DMS79 treated with DMSO at 0.1 percent for 48 hours (cell line): Measurements from ENCODE around the gene BMP5.

Source experiments
- DNase-seq: peaks from one replicate; lab custom pipeline; 2025; lab: John Stamatoyannopoulos, UW

BMP5 gene

DNA sequence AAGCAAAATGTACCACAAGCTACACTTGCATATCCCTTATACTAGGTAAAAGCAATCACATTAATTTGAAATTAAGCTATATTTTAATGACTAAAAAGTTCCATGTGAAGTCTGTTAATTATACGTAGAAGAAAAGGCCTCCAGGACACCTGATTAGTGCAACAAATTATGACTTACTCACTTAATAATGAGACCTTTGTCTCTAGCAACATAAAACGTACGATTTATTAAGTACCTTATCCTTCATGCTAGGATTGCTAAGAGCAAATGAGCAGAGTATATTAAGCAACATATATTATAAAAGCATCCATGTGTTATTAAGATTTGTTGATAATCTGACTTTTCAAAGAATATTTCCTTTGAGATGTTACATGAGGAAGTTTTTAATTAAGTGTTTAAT, 2.5 kb downstream of the BMP5 start:
- DNase-seq = no peak

DNA sequence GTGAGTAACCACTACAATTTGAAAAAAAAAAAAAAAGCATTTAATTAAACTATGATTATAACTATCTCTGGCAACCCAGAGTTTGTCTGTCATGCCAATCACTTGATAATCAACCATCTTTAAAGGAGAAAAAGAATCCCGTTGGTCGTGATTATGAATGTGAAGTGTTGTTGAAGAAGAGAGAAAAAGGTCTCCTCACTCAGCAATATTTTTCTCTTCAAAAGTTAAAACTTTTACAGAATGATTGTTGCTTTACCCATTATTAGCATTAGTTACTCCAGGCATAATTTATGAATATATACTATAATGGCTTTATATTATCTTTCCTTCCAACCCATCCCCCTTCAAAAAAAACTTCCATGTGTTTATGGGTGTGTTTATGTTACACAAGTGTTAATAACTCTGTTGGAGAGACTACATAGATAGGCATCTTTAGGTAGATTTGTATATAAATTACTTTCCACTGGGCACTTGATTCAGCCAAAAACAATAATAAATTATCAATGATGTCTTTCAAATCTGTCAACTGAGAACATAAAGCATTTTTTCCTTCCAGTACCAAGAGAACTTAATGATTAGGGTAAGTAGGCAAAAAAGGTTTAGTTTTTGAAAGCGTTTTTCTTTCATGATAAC, 5.1 kb downstream of the BMP5 start:
- DNase-seq = no peak

- no peak for DNase-seq
Measured at GRCh38 chr6:55869674-55870073, 5.7 kb downstream of the BMP5 start.

- no peak for DNase-seq
Measured at GRCh38 chr6:55868771-55869479, 6.5 kb downstream of the BMP5 start.

- no peak for DNase-seq
Measured at GRCh38 chr6:55868176-55868575, 7.2 kb downstream of the BMP5 start.

DNA sequence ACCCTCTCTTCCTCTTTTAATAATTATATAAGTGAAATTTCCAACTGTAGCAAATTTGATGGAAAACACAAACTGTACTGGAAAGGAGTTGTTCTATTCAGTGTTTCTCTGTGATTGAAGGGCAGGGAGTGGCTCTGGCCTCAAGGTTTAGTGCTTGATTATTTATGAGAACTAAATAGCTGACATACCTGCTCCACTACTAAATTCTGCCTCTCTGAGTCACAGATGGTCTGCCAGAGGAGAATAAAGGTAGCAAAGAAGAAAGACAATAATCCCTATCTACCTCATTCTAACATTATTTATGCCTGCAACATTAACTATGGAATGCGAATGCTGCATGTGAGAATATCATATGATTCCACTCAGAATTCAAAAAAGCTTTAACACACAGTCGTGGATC, 9.3 kb downstream of the BMP5 start:
- no peak for DNase-seq

DNA sequence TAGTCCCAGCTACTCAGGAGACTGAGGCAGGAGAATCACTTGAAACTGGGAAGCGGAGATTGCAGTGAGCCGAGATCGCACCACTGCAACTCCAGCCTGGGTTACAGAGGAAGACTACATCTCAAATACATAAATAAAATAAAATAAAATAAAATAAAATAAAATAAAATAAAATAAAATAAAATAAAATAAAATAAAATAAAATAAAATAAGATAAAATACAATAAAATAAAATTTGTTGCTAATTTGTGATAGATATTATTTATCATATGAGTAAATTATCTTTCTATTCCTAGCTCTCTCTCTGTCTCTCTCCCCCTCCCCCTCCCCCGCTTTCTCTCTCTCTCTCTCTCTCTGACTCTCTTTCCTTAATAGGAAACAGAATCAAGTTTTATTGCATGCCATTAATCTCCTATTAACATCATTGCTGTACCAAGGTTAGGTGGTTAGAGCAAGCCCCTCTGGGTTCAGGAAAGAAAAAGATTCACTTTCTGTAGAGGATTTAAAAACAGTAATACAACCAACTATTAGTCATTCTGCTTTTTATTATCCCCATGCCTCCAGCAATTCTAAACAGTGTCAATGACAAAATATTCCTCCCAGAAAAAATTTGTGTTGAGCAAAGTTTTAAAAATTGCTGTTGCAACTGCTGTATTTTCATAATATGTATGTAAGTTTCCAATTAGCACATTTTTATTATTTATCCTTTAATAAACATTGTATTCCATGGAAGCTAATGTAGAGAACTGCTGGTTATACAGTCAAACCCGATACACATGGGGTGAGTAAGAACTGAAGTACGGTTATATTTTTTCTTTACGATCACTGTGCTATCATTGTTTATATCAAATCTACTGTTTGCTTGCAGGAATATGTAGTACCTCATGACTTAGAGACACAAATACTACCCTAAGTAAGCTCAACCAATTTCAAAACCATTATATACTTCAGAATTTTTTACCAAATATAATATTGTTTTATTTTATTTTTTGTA, 22.1 kb downstream of the BMP5 start:
- no peak for DNase-seq

GRCh38 chr6:55841341-55841740, 34.0 kb downstream of the BMP5 start:
- DNase-seq = no peak

GRCh38 chr6:55839080-55839479, 36.3 kb downstream of the BMP5 start:
- DNase-seq = no peak

DNA sequence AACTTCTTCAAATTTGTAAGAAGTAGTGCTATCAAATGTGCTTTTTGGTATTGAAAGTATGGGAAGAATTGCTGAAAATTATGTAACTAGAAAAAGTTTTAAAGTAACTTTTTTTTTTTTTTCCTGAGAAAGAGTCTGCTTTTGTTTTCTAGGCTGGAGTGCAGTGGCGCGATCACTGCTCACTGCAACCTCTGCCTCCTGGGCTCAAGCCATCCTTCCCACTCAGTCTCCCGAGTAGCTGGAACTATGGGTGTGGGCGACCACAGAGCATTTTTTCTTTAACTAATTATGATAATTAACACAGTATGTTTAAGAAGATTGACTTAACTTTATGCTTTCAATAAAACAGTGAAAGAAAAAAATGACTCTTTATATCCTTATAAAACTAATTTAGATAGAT, 38.4 kb downstream of the BMP5 start:
- DNase-seq = no peak

- DNase-seq = no peak
Measured at GRCh38 chr6:55836481-55836880, 38.9 kb downstream of the BMP5 start.

DNA sequence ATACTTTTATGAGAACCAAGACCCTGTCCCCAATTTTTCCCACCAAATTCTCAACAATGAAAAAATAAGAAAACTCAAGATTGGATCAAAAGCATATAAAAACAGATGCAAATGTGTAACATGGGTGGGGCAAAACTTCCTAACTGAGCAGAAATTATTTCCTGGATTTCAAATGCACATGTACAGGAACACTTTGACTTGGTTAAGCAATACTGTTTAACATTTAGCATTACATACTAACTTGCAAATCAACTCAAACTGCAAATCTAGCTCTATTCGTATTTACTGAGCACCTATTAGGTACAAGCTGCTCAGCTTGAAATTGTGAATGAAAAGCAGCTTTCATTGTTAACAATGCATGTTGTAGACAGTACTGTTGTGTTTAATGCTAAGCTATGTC, 40.2 kb downstream of the BMP5 start:
- no peak for DNase-seq

DNA sequence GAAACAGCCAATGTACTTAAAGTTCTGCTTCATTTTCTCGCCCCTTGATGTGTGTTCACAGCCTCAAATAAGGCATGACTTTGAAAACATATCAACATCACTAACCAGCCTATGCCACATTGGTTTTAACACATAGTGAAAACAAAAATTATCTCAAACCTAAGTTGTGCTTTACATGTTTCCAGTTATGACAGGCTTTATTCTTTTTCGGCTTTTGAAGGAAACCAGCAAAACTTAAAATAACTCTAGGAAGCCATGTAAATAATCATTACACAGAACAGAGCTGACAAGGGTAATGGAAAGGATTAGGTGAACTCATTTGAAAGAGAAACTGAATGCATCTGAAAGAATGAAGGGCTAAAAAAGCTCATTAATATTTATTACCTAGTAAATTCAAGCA, 42.1 kb downstream of the BMP5 start:
- no peak for DNase-seq

DNA sequence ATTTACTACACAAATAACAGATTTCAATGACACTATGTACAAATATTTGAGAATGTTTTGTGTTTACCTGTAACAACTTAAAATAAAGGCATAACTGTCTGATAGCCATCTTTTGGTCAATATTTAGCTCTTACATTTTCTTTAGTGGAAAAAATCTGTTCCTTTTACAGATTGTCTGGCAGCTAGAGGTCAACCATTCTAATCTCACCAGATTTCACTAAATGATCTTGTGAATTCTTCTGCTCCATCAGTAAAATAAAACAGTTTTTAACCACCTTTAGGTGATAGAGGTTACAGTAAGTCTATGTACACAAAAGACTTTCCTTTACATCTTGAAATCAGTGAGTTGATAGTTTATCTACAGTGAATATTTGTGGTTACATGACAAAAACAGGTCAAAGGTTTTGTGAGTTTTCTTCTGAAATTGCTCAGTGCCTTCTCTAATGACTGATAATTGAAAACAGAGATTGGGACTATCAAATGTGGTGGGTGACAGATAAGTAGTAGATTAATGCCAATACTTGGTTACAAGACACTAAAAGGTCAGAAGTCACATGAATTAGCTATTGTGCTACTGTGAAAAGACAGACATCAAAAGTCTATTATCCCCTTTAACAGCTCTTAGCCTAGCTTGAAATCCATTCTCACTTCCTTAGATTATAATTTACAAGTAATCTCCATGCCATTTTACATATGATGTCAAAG, 47.4 kb downstream of the BMP5 start:
- no peak for DNase-seq

GRCh38 chr6:55826941-55827340, 48.4 kb downstream of the BMP5 start:
- DNase-seq = no peak

DNA sequence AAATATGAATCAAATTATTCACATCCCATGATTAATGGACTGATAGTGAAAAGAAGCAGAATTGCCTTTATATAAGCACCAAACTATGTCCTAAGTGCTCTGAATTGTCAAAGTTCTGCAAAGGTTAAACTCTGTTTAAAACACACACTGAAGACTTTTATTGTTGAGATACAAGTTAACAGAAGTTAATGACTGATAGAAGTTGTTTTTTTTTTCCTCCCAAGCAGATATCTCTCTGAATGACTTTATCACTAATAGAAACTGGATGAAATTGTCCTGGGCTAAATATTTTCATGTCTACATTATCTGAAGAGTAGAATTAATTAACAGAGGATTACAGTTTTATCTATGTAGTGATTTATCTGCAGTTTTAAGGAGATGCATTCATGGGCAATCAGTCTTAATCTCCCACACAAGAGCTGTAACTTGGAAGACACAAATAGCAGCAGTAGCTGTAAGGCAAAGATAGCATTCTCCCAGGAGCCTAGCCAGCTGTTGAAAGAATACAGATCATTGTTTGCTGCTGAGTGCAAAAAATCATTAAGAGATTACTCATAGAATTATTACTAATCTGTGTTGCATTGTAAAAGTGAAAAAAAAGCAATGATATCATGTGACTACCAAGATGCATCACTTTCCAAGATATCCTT, 49.9 kb downstream of the BMP5 start:
- no peak for DNase-seq

GRCh38 chr6:55822815-55823214, 52.6 kb downstream of the BMP5 start:
- DNase-seq = no peak

DNA sequence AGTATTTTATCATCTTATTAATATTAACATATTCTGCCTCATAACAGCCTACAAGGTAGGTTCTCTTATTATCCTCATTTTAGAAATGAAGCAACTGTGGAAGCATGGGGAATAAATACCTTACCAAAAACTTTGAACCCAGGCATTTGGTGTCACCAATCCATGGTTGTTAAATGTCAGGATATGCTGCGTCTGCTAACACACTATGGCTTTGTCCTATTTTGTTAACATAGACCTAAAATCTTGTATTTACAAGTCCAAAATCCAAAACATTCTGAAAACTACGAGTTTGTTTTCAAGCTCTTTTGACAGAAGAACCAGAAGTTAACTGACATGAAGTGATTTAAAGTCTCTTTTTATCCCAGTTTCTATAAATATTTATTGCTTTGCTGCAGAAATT, 53.4 kb downstream of the BMP5 start:
- DNase-seq = no peak

- DNase-seq = no peak
Measured at GRCh38 chr6:55820696-55821095, 54.7 kb downstream of the BMP5 start.

DNA sequence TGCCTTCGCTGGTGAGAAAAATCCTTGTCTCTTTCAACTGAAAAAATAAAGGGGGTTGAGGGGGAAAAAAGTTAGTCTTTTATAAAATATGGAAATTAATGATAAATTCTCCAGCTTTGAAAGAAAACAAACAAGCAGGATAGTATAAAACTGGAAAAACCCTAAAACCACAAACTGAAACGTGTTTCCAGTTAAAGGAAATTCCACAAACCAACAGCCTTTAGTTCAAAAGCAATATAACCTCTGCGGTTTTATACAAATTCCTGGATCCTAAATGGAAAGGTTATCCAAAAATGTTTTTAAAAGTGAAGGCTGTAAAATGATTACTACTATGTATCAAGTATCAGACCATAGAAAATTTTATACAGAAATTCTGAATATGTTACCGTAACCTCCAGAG, 55.6 kb downstream of the BMP5 start:
- DNase-seq = no peak

- DNase-seq = no peak
Measured at GRCh38 chr6:55818482-55818881, 56.9 kb downstream of the BMP5 start.

DNA sequence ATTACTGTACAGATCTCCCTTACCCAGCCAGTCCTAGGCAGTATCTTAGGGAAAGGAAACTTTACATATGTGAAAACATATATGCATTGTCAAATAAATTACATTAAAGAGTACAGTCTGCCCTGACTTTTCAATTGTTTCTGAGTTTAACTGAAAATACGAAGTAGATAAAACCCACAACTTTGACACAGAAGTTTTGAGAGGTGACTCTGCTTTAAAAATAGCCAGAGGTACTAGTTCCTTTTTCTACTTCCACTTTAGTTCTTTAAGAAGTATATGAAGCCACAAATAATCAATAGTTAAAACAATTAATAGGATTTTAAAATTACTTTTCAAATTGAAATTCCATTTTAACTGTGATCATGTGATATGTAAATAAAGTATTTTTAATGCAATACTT, 62.9 kb downstream of the BMP5 start:
- DNase-seq = no peak
